DMS 273 (cell line): ENCODE results near the gene CTNNA3.
A peak's percentile ranks its signal among the peaks of the same experiment; 100 is the strongest.
"Not testable (repeated sequence)": the region's sequence is repeated elsewhere in the genome, so short reads cannot be mapped to it uniquely, and the experiment has no call there.

Experiments
- DNase-seq: peaks from one replicate; lab custom pipeline; 2025; ENCODE audit not compliant: unreplicated experiment; lab: John Stamatoyannopoulos, UW

CTNNA3 gene

GRCh38 chr10:67520924-67521520, 175.0 kb downstream of the CTNNA3 start:
- peak; percentile 64 for DNase-seq

- DNase-seq = no peak
Observed at GRCh38 chr10:67519434-67519833, 176.6 kb downstream of the CTNNA3 start.

GRCh38 chr10:67518756-67519155, 177.2 kb downstream of the CTNNA3 start:
- DNase-seq = no peak

GRCh38 chr10:67518043-67518442, 178.0 kb downstream of the CTNNA3 start:
- no peak for DNase-seq

- DNase-seq = no peak
Observed at GRCh38 chr10:67506757-67507091, 189.3 kb downstream of the CTNNA3 start.

- DNase-seq = no peak
Observed at GRCh38 chr10:67506083-67506756, 189.8 kb downstream of the CTNNA3 start.

GRCh38 chr10:67492317-67493019, 203.5 kb downstream of the CTNNA3 start:
- no peak for DNase-seq

- no peak for DNase-seq
Observed at GRCh38 chr10:67487906-67488619, 207.9 kb downstream of the CTNNA3 start.

- no peak for DNase-seq
Observed at GRCh38 chr10:67487199-67487598, 208.8 kb downstream of the CTNNA3 start.

GRCh38 chr10:67477868-67478267, 218.1 kb downstream of the CTNNA3 start:
- DNase-seq = no peak

GRCh38 chr10:67476201-67476600, 219.8 kb downstream of the CTNNA3 start:
- DNase-seq = no peak

- DNase-seq = no peak
Observed at GRCh38 chr10:67473850-67474633, 222.0 kb downstream of the CTNNA3 start.

- no peak for DNase-seq
Observed at GRCh38 chr10:67471022-67471421, 225.0 kb downstream of the CTNNA3 start.

- DNase-seq = no peak
Observed at GRCh38 chr10:67464278-67464677, 231.7 kb downstream of the CTNNA3 start.

GRCh38 chr10:67452892-67453291, 243.1 kb downstream of the CTNNA3 start:
- no peak for DNase-seq

GRCh38 chr10:67438605-67439304, 257.2 kb downstream of the CTNNA3 start:
- DNase-seq = peak; percentile 47

- DNase-seq = no peak
Observed at GRCh38 chr10:67433276-67433675, 262.7 kb downstream of the CTNNA3 start.

- no peak for DNase-seq
Observed at GRCh38 chr10:67402620-67403019, 293.4 kb downstream of the CTNNA3 start.

- DNase-seq = no peak
Observed at GRCh38 chr10:67401711-67402110, 294.3 kb downstream of the CTNNA3 start.

- DNase-seq = not testable (repeated sequence)
Observed at GRCh38 chr10:67386841-67387533, 309.0 kb downstream of the CTNNA3 start.
